IMR-90 (cell line): ENCODE results near the gene SLC1A5.
A peak's percentile ranks its signal among the peaks of the same experiment; 100 is the strongest.

Source experiments
- BHLHE40 ChIP-seq: fragments of 150-350 bp; IDR thresholded peaks from 2 replicates; pipeline ENCODE4 v1.6.1; 2016; ENCODE audit warnings: mild to moderate bottlenecking, low read depth, low read length
- CEBPB ChIP-seq: IDR thresholded peaks from 2 replicates; pipeline ENCODE4 v1.6.1; 2012; ENCODE audit warnings: low read depth, low read length, improper control_type of control experiment
- CHD1 ChIP-seq: IDR thresholded peaks from 2 replicates; pipeline ENCODE4 v1.6.1; 2012; ENCODE audit warnings: low read depth, low read length, improper control_type of control experiment
- POLR2A ChIP-seq: IDR thresholded peaks from 2 replicates; pipeline ENCODE4 v1.6.1; 2012; ENCODE audit warnings: mild to moderate bottlenecking, low read depth, low read length
- RAD21 ChIP-seq: IDR thresholded peaks from 2 replicates; pipeline ENCODE4 v1.6.1; 2012; ENCODE audit warnings: low read length, improper control_type of control experiment
- RCOR1 ChIP-seq: IDR thresholded peaks from 2 replicates; pipeline ENCODE4 v1.6.1; 2012; ENCODE audit warnings: mild to moderate bottlenecking, low read length, improper control_type of control experiment; ENCODE audit not compliant: insufficient replicate concordance
- RFX5 ChIP-seq: IDR thresholded peaks from 2 replicates; pipeline ENCODE4 v1.8.0; 2012; ENCODE audit warnings: low read depth, mild to moderate bottlenecking, low read length, moderate library complexity
- SMC3 ChIP-seq: fragments of 150-350 bp; IDR thresholded peaks from 2 replicates; pipeline ENCODE4 v1.6.1; 2016; ENCODE audit warnings: low read depth, mild to moderate bottlenecking, antibody characterized with exemption, low read length, moderate library complexity
- TF ChIP-seq, protein P1 (sequence below): conservative IDR thresholded peaks from 2 replicates; pipeline ENCODE4 v1.5.1; 2012; ENCODE audit warnings: mild to moderate bottlenecking, low read depth, low read length, improper control_type of control experiment
- TF ChIP-seq, protein P2 (sequence below): fragments of 150-350 bp; IDR thresholded peaks from 2 replicates; pipeline ENCODE4 v1.6.1; 2017; ENCODE audit warnings: mild to moderate bottlenecking, antibody characterized with exemption, low read length, low read depth

DNA sequence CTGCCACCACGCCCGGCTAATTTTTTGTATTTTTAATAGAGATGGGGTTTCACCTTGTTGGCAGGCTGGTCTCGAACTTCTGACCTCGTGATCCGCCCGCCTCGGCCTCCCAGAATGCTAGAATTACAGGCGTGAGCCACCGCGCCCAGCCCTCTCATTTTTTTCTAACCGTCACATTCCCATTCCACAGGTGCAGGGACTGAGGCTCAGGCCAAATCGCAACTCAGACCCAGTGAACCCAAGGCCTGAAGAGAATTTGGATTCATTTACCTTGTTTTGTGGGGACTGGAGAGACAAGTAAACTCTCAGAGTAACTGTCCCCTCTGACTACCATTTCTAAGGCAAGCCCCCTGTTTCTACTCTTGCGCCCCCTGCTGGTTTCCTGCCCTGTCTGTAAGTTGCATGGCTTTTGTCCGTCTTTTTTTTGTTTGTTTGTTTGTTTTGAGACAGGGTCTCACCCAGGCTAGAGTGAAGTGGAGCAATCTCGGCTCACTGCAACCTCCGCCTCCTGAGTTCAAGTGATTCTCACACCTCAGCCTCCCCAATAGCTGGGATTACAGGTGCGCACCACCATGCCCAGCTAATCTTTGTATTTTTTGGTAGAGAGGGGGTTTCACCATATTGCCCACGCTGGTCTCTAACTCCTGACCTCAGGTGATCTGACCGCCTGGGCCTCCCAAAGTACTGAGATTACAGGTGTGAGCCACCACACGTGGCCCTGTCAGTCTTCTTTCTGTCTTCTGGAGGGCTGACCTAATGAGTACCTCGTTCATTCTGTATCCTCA, 39.9 kb downstream of the SLC1A5 start:
- TF ChIP-seq, protein P1, sequence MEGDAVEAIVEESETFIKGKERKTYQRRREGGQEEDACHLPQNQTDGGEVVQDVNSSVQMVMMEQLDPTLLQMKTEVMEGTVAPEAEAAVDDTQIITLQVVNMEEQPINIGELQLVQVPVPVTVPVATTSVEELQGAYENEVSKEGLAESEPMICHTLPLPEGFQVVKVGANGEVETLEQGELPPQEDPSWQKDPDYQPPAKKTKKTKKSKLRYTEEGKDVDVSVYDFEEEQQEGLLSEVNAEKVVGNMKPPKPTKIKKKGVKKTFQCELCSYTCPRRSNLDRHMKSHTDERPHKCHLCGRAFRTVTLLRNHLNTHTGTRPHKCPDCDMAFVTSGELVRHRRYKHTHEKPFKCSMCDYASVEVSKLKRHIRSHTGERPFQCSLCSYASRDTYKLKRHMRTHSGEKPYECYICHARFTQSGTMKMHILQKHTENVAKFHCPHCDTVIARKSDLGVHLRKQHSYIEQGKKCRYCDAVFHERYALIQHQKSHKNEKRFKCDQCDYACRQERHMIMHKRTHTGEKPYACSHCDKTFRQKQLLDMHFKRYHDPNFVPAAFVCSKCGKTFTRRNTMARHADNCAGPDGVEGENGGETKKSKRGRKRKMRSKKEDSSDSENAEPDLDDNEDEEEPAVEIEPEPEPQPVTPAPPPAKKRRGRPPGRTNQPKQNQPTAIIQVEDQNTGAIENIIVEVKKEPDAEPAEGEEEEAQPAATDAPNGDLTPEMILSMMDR: peak; percentile 68
- TF ChIP-seq, protein P2, sequence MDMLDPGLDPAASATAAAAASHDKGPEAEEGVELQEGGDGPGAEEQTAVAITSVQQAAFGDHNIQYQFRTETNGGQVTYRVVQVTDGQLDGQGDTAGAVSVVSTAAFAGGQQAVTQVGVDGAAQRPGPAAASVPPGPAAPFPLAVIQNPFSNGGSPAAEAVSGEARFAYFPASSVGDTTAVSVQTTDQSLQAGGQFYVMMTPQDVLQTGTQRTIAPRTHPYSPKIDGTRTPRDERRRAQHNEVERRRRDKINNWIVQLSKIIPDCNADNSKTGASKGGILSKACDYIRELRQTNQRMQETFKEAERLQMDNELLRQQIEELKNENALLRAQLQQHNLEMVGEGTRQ: no peak
- TF ChIP-seq POLR2A (no peak), RAD21 (peak; percentile 44; the same call in 1 of the 2 replicates), RCOR1 (no peak), RFX5 (no peak), BHLHE40 (no peak), CHD1 (no peak), SMC3 (peak; percentile 50), CEBPB (no peak)
